ENCODE measurements around the gene TTC21B. TPM values are rescaled to one million over a fixed set of nuclear protein-coding genes. Genes with fewer than 3 reads are reported as not detected.

The TTC21B gene
- total RNA-seq, 1 experiment from 2014 or later = 20.8 TPM

DNA sequence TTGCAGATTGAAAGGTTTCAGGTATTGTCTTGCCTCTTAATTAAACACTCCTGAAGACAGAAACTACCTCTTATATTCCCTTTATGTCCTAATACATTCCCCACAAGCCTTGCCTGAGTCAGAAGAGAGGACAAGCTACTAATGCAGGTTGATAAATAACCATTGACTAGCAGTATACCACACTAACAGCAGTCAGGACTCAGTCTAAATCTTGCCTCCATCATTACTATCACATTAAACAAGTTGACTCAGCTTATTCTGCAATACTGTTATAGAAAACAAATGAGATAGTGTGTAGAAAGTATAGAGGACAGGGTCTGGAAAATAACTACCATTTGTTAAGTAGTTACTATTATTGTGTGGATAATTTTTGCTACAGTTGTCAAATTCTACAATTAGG lies 63.8 kb downstream of the TTC21B start (continued):
- TF ChIP-seq ETV6 (CRISPR knock-in tag; IDR thresholded peaks at IDR 0.05) (no peak), IRF2 (CRISPR knock-in tag; IDR thresholded peaks at IDR 0.05; ENCODE audit: borderline replicate concordance, low read depth) (no peak), ZNF416 (CRISPR knock-in tag; IDR thresholded peaks at IDR 0.05) (no peak), NR3C1 (CRISPR knock-in tag; conservative IDR thresholded peaks at IDR 0.05; ENCODE audit: low read depth) (no peak)

DNA sequence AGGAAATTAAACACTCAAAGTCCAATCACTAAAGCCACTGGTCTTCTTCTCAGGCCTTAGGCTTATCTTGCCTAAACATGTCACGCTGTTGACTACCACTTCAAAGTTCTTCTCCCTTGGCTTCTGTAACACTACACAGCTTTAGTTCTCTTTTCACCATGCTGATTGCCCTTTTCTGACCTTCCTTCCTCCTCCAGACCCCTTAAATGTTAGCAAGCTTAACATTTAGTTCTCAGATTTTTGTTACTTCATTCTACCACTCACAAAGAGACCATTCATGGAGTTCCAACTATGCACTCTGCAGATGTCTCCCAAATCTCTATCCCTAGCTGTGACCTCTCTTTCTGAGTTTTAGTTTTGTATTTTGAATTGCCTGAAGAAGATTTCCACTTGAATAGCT lies 64.4 kb downstream of the TTC21B start:
- CTCF ChIA-PET = interaction anchor here (0.6 to 2.8 kb wide), 2 partner anchors 15 to 595 kb away, joined by 3 to 11 read pairs; no protein-coding TSS in a partner anchor
- Mint-ChIP-seq H3K4me3 (no peak overlapping the region), H3K9me3 (no peaks in the 10 kb centered on the region), H3K4me1 (no peaks in the 10 kb centered on the region), H3K27ac (peak overlapping the region; percentile 80), H3K27me3 (ENCODE audit: low read depth) (no peaks in the 10 kb centered on the region), H3K36me3 (peaks cover 3% of the 10 kb centered on the region)
- no peak for ATAC-seq
- no peak for DNase-seq (ENCODE audit: low spot score)
- TF ChIP-seq, protein P1, sequence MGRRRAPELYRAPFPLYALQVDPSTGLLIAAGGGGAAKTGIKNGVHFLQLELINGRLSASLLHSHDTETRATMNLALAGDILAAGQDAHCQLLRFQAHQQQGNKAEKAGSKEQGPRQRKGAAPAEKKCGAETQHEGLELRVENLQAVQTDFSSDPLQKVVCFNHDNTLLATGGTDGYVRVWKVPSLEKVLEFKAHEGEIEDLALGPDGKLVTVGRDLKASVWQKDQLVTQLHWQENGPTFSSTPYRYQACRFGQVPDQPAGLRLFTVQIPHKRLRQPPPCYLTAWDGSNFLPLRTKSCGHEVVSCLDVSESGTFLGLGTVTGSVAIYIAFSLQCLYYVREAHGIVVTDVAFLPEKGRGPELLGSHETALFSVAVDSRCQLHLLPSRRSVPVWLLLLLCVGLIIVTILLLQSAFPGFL (CRISPR knock-in tag; IDR thresholded peaks at IDR 0.05; ENCODE audit: borderline replicate concordance) = no peak
- POLR2A ChIA-PET = no interaction called here

DNA sequence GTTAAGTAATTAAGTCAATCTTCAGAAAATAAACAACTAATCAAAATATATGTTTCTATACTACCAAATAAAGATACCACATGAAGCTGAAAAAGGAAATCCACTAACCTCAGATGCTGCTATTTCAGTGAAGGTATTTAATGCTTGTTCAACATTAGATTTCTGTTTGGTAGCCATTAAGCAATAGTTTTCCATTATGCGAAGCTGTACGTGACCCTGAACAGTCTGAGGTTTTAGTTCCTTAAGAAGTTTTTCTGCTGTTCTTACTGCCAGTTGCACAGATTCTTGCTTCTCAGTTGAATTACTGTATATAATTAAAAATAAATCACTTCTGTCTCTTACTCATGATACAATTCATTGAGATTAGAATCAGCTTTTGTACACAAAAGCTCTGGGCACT lies 65.4 kb downstream of the TTC21B start:
- Mint-ChIP-seq H3K27ac (no peak overlapping the region), H3K4me1 (no peaks in the 10 kb centered on the region), H3K9me3 (no peaks in the 10 kb centered on the region), H3K4me3 (no peak overlapping the region), H3K36me3 (peaks cover 7% of the 10 kb centered on the region; the same call in 1 of the 2 replicates), H3K27me3 (ENCODE audit: low read depth) (no peaks in the 10 kb centered on the region)
- ATAC-seq (no peak), DNase-seq (ENCODE audit: low spot score) (no peak)
- TF ChIP-seq, protein P2, sequence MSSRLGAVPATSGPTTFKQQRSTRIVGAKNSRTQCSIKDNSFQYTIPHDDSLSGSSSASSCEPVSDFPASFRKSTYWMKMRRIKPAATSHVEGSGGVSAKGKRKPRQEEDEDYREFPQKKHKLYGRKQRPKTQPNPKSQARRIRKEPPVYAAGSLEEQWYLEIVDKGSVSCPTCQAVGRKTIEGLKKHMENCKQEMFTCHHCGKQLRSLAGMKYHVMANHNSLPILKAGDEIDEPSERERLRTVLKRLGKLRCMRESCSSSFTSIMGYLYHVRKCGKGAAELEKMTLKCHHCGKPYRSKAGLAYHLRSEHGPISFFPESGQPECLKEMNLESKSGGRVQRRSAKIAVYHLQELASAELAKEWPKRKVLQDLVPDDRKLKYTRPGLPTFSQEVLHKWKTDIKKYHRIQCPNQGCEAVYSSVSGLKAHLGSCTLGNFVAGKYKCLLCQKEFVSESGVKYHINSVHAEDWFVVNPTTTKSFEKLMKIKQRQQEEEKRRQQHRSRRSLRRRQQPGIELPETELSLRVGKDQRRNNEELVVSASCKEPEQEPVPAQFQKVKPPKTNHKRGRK (CRISPR knock-in tag; IDR thresholded peaks at IDR 0.05; ENCODE audit: borderline replicate concordance) = no peak
- TF ChIP-seq GTF2I (CRISPR knock-in tag; conservative IDR thresholded peaks at IDR 0.05) (no peak), ZNF263 (CRISPR knock-in tag; IDR thresholded peaks at IDR 0.05; ENCODE audit: low read depth) (no peak), JAZF1 (CRISPR knock-in tag; IDR thresholded peaks at IDR 0.05) (no peak), CREM (CRISPR knock-in tag; IDR thresholded peaks at IDR 0.05) (no peak), ZNF219 (CRISPR knock-in tag; IDR thresholded peaks at IDR 0.05; ENCODE audit: borderline replicate concordance) (no peak), HMGA2 (CRISPR knock-in tag; IDR thresholded peaks at IDR 0.05) (no peak), SP1 (CRISPR knock-in tag; conservative IDR thresholded peaks at IDR 0.05) (no peak), JUN (CRISPR knock-in tag; IDR thresholded peaks at IDR 0.05) (no peak), IRF2 (CRISPR knock-in tag; IDR thresholded peaks at IDR 0.05; ENCODE audit: borderline replicate concordance, low read depth) (no peak), FOXP1 (CRISPR knock-in tag; IDR thresholded peaks at IDR 0.05; ENCODE audit: borderline replicate concordance) (no peak)
- TF ChIP-seq, protein P3, sequence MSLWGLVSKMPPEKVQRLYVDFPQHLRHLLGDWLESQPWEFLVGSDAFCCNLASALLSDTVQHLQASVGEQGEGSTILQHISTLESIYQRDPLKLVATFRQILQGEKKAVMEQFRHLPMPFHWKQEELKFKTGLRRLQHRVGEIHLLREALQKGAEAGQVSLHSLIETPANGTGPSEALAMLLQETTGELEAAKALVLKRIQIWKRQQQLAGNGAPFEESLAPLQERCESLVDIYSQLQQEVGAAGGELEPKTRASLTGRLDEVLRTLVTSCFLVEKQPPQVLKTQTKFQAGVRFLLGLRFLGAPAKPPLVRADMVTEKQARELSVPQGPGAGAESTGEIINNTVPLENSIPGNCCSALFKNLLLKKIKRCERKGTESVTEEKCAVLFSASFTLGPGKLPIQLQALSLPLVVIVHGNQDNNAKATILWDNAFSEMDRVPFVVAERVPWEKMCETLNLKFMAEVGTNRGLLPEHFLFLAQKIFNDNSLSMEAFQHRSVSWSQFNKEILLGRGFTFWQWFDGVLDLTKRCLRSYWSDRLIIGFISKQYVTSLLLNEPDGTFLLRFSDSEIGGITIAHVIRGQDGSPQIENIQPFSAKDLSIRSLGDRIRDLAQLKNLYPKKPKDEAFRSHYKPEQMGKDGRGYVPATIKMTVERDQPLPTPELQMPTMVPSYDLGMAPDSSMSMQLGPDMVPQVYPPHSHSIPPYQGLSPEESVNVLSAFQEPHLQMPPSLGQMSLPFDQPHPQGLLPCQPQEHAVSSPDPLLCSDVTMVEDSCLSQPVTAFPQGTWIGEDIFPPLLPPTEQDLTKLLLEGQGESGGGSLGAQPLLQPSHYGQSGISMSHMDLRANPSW (CRISPR knock-in tag; conservative IDR thresholded peaks at IDR 0.05; ENCODE audit: low read depth) = no peak
- TF ChIP-seq, protein P4, sequence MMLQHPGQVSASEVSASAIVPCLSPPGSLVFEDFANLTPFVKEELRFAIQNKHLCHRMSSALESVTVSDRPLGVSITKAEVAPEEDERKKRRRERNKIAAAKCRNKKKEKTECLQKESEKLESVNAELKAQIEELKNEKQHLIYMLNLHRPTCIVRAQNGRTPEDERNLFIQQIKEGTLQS (CRISPR knock-in tag; conservative IDR thresholded peaks at IDR 0.05) = no peak
- POLR2A ChIA-PET = no interaction called here
- CTCF ChIA-PET = interaction anchor here (2.8 kb wide), 1 partner anchor 14 kb away, joined by 11 read pairs; no protein-coding TSS in a partner anchor
